Brain microvascular endothelial cell (primary cell): Measurements from ENCODE around the gene SLC29A2.

Experiments used
- DNase-seq: peaks from one replicate; pipeline ENCODE4 v3.0.0-alpha.2; 2020
- H3K27ac ChIP-seq: fragments of 250-450 bp; sonication (Bioruptor Pico); 2 replicates; pipeline ENCODE4 v1.5.1; 2020; ENCODE audit warnings: mild to moderate bottlenecking, moderate library complexity
- H3K27me3 ChIP-seq: fragments of 250-450 bp; sonication (Bioruptor Pico); replicated peaks from 2 replicates; pipeline ENCODE4 v1.5.1; 2020; ENCODE audit warnings: mild to moderate bottlenecking
- H3K36me3 ChIP-seq: fragments of 250-450 bp; sonication (Bioruptor Pico); replicated peaks from 2 replicates; pipeline ENCODE4 v1.5.1; 2020; ENCODE audit warnings: mild to moderate bottlenecking
- H3K4me3 ChIP-seq: 2 replicates; pipeline ENCODE4 v1.5.1; 2011; ENCODE audit warnings: low read depth, mild to moderate bottlenecking, control low read depth, low read length, moderate library complexity
- in situ Hi-C: cut with HindIII; loops from 2 replicates; pipeline ENCODE4 v1.10.0; 2017; ENCODE audit warnings: low sequenced_read_pairs, low pct_ligation_motif_present
- TF ChIP-seq, protein P1 (sequence below): IDR thresholded peaks from 2 replicates; pipeline ENCODE4 v1.5.1; 2011; ENCODE audit warnings: low read depth, mild to moderate bottlenecking, moderate library complexity, low read length, control low read depth, inconsistent platforms; ENCODE audit errors: missing control alignments

The SLC29A2 gene

DNA sequence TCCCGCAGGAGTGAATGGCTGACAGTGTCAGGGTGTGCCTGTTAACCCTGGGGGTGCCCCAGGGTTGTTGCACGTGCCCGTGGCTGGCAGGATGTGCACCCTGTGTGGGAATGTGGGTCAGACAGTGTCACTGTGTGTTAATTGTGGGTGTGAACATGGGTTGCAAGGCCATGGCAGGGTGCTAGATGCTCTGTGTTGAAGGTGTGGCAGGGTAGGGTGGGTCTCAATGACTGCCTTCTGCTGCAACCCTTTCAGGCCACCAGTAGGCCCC lies 43.6 kb downstream of the SLC29A2 start:
- TF ChIP-seq, protein P1, sequence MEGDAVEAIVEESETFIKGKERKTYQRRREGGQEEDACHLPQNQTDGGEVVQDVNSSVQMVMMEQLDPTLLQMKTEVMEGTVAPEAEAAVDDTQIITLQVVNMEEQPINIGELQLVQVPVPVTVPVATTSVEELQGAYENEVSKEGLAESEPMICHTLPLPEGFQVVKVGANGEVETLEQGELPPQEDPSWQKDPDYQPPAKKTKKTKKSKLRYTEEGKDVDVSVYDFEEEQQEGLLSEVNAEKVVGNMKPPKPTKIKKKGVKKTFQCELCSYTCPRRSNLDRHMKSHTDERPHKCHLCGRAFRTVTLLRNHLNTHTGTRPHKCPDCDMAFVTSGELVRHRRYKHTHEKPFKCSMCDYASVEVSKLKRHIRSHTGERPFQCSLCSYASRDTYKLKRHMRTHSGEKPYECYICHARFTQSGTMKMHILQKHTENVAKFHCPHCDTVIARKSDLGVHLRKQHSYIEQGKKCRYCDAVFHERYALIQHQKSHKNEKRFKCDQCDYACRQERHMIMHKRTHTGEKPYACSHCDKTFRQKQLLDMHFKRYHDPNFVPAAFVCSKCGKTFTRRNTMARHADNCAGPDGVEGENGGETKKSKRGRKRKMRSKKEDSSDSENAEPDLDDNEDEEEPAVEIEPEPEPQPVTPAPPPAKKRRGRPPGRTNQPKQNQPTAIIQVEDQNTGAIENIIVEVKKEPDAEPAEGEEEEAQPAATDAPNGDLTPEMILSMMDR, result no peak
- no peaks in the 10 kb centered on the region for H3K27me3 ChIP-seq
- DNase-seq, result no peak
- H3K36me3 ChIP-seq, result peaks cover 5% of the 10 kb centered on the region
- H3K4me3 ChIP-seq, result no peak overlapping the region
- H3K27ac ChIP-seq, result peak overlapping the region; percentile 78
- in situ Hi-C loops, result no loop called here

GRCh38 chr11:66327171-66328030 lies 44.2 kb downstream of the SLC29A2 start:
- DNase-seq, result peak; percentile 75
- no peak overlapping the region for H3K4me3 ChIP-seq
- no peaks in the 10 kb centered on the region for H3K36me3 ChIP-seq
- H3K27ac ChIP-seq, result peak overlapping the region; percentile 78
- no peaks in the 10 kb centered on the region for H3K27me3 ChIP-seq
- TF ChIP-seq, protein P1, result peak; percentile 23
- in situ Hi-C loops, result no loop called here

DNA sequence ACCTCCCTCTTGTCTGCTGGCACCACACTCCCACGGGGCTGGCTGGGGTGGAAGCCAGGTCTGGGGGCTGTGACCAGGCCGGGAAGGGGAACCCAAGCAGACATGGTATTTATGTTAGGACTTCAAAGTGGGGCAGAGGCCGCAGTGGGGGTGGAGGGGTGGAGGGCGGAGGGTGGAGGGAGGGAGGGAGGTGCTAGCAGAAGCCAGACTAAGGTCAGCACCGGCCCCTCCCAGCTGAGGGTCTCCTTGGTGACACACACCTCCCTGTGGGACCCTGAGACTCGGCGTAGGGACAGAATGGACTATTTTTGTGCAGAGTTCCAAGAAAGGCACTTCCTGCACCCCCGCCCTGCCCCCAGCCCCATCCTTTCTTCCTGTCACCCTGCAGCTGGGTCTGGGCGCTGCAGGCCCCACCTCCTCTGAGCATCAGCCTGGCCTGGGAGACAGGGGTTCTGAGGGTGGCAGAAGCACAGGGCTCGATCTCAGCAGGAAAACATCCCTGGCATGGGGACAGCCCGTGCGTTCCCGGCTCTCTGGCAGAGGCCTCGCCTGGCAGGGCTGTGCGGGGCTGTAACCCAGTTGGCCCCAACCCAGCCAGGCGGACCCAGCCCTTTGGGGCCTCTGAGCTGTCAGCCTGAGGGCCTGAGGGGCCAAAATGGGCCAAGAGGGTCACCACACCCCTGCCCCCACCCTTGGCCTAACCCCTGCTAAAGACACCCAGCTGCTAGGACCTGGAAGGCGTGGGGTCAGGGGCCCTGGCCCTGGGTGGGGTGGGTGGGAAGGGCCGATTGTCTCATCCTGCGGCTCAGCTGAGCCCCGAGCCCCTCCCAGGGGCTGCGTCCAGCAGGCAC lies 45.1 kb downstream of the SLC29A2 start:
- DNase-seq, result no peak
- Histone ChIP-seq H3K36me3 (no peaks in the 10 kb centered on the region), H3K27me3 (no peaks in the 10 kb centered on the region), H3K27ac (peak overlapping the region; percentile 78), H3K4me3 (no peak overlapping the region)
- TF ChIP-seq, protein P1, result no peak
- in situ Hi-C loops, result no loop called here

- H3K4me3 ChIP-seq, result no peak overlapping the region
- no peaks in the 10 kb centered on the region for H3K36me3 ChIP-seq
- H3K27ac ChIP-seq, result no peak overlapping the region
- in situ Hi-C loops, result no loop called here
- TF ChIP-seq, protein P1, result no peak
- no peak for DNase-seq
- H3K27me3 ChIP-seq, result no peaks in the 10 kb centered on the region
Measured at GRCh38 chr11:66325263-66325671, 46.3 kb downstream of the SLC29A2 start.

GRCh38 chr11:66324664-66325063 lies 46.9 kb downstream of the SLC29A2 start:
- no peak for DNase-seq
- peak overlapping the region; percentile 14 for H3K27ac ChIP-seq

More at GRCh38 chr11:66324664-66325063, 46.9 kb downstream of the SLC29A2 start:
- TF ChIP-seq, protein P1, result no peak
- Histone ChIP-seq H3K4me3 (no peak overlapping the region), H3K36me3 (no peaks in the 10 kb centered on the region), H3K27me3 (no peaks in the 10 kb centered on the region)
- in situ Hi-C loops, result no loop called here
